NCI-H187 (cell line): ENCODE data around the gene LRP2BP.
A peak's percentile ranks its signal among the peaks of the same experiment; 100 is the strongest.

Source experiments
- DNase-seq, 2 experiments: peaks; one replicate each; lab custom pipeline; 2025; lab: John Stamatoyannopoulos, UW

The LRP2BP gene

DNA sequence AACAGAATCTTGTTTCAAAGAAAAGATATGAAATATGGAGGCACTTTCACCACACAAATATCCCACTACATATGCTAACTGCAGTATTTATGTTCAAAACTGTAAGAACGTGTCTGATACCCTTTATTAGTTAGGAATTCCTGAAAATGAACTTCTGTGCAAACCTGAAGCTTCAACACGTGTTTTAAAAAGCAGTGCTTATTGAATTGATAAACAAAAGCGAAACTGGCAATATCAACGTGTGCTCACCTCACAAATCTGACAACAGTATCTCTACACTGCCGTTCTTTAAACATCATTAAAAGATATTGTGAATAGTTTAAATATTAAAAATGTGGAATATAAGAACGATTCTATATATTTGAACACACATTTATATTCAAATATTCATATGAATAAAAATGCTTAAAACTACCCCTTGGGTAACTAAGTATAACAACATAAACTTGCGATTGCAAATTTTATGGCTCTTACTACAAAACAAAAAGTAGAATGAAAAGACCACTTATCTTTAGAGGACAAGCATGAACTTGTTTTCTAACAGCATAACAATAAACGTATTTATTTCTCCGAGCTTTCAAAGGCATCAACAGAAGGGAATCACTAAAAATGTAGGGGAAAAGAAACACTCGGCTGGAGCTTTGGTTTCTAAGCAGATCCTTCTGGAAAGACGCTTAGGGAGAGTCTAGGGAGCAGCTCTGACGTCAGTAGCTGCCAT is at the start of gene LRP2BP:
LRP2BP (minus strand) TSS at position 687 of the 718 bp plus-strand sequence. CDS start 17,738 bp downstream, outside the sequence.
- no peak for DNase-seq

DNA sequence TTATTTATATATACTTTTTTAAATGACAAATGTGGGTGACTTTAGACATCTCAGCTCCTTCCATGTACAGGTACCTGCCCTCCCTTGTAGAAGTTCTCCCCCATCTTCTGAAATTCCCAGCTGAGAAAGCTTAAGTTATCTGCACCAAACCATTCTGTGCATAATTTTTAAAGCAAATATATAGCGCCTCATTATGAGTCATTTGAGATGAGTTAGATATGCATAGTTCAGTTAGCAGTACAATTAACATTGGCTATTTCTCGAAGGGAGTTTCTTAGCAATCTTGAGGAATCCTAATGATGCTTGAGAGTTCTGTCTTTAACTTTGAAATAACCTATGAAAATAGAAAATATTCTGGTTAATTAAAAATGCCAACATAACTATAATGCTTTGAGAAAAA is 49.5 kb upstream of the LRP2BP start:
- no peak for DNase-seq

DNA sequence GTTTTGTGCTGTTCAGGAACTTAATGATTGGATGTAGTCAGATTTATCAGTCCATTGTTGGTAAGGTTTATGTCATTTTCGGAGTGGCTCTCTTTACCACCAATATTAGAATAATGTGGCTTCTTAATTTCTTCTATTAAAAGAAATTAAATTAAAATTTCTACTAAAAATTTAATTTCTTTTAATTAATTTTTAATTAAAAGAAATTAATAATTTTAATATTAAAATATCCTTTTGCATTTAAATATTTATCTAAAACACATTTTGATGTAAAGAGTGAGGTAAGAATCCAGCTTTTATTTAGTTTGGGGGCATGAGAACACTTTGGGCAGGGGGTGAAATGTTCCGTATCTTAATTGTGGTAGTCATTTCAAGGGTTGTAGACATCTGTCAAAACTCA is 45.8 kb upstream of the LRP2BP start:
- no peak for DNase-seq

DNA sequence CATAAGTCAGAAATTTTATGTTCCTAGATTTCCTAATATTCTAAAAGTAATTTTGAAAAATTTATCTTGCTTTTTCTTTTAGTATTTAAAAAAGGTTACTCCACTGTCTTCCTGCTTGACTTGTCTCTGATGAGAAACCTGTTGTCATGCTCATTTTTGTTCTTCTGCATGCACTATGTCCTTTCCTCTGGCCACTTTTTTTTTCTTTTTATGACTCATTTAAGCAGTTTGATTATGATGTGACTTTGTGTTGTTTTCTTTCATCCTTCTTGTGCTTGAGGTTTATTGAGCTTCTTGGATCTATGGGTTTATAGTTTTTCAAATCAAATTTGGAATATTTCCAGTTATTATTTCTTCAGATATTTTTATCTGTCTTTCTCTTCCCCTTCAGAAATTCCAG is 42.1 kb upstream of the LRP2BP start:
- DNase-seq: no peak

DNA sequence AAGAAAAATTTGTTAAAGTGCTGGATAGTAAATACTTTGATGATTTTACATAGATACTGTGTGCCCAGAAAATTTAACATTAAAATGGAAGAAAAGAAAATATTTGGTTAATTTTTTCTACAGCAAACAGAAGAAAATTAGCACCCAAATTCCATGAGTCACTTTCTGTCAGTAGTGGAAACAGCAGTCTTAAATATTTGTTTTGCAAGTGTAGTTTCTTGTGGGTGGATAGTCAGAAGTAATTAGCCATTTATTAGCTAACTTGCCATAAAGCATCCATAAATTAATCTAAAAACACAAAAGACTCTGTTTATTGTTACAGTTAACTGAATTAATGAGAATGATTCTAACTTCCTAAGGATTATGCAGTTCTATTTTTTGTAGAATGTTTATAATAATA is 39.7 kb upstream of the LRP2BP start:
- DNase-seq: no peak

DNA sequence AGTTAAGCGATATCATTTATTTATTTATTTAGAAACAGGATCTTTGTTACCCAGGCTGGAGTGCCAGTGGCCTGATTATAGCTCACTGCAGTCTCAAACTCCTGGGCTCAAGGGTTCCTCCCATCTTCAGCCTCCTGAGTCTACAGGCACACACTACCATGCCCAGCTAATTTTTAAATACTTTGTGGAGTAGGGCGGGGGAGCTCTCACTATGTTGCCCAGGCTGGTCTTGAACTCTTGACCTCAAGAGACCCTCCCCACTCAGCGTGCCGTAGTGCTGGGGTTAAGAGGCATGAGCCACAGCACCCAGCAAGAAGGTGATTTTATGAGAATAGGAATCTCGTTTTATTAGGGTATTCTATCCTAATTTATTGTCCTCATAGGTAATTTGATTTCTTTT is 33.9 kb upstream of the LRP2BP start:
- DNase-seq: no peak

DNA sequence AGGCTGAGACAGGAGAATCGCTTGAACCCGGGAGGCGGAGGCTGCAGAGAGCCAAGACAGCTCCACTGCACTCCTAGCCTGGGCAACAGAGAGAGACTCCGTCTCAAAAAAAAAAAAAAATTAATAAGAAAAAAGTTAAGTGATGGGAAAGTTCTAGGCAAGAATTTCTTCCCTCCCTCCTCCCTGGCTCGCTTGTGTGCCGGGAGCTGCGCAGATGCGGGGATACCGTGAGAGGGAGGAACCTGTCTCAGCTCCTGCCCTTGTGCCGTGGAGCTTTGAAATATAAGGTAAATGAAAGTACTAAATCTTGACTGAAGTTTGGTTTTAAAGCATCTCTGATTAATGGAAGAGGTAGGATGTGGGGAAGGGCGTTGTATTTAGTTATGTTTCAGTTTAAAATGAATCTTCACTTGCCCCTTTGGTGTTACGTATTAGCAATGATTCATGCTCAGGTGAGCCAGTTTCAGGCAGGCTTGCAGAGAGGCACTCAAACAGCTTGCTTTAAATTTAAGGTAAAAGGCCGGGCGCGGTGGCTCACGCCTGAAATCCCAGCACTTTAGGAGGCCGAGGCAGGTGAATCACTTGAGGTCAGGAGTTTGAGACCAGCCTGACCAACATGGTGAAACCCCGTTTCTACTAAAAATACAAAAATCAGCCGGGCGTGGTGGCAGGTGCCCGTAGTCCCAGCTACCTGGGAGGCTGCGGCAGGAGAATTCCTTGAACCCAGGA is 31.4 kb upstream of the LRP2BP start:
- no peak for DNase-seq

DNA sequence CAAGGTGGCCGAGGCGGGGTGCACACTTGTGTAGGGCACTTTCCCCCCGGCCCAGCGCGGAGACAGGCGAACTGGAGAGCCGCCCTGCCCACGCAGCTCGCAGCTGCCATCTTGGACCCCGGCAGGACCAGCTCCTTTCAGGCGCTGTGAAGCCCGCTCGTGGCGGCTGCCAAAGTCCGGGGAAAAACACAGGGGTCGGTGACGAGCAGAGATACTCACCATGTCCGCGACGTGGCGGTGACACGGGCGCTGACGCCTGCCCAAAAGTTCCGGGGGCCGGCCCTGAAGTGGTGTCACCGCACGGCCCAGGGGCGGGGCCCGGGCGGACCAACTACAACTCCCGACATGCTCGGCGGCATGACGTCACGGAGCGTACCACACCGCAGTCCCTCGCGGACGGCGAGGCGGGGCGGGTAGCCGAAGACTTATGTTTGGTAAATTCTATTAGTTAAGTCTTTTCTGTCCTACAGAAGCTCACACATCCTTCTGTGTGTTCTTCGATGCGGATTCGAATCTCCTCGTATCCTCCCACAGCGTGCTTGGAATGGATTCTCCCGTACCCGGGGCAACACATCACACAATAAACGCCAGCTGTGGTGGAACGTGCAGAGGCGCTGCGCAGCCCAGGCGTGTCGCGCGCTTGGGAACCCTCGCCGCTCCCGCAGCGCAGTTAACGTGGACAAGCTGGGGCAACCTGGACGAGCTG is 30.1 kb upstream of the LRP2BP start, which contains the start of gene UFSP2:
UFSP2 (minus strand) TSS at position 318 of the 706 bp plus-strand sequence; CDS start at position 222, 96 bp downstream.
- DNase-seq: peak; percentile 44 to 84

DNA sequence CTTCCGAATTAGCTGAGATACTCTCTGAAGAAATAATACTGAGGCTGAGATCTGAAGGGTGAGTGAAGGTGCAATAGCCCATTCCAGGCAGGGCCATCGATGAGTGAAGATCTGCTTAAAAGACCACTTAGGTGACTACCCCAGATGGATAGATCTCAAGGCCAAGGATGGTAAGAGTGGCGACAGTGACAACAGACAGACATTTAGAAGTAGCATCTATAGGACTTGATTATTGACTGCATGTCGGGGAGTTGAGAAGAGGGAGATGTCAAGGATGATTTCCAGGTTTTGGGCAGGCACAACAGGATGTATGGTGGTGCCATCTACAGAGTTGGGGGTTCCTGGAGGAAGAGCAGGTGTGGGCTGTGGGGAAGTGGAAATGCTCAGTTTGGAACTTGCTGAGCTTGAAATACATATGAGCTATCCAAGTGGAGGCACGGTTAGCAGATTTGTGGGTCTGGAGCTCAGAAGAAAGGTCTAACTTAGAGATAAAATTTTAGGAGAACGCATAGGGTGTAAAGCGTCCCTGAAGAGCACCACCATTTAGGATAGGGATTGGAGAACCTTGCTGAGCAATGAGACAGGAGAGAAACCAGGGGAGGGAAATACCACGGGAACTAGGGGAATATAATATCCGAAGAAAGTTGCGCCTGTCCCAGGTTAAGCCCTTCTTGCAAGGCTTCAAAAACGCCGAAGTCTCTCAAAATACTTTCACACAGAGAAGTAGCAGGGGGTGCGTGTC is 29.4 kb upstream of the LRP2BP start:
- no peak for DNase-seq

DNA sequence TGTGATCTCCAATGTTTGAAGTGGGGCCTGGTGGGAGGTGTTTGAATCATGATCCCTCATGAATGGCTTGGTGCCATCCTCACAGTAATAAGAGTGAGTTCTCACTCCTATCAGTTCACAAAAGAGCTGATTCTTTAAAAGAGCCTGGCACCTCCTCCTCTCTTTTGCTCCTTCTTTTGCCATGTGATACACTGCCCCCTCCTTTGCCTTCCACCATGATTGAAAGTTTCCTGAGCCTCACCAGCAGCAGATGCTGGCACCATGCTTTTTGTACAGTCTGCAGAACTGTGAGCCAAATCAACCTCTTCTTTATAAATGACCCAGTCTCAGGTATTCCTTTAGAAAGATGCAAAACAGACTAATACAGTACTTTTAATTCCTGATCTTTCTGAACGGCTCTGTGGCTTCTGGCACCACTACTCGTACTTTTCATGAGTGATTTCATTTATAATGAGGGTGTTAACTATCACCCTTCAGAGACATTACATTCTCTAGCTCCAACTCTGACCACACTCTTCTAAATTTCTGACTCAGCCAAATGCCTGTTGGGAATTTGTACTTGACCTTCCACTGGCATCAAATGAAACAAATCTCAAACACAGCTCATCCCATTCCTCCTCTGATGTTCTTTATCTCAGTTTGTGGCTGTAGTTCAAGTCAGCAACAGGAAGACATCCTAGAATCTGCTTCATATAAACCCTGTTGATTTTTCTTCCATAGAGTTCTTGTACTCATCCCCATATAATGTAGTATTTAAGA is 25.8 kb upstream of the LRP2BP start:
- DNase-seq: no peak

DNA sequence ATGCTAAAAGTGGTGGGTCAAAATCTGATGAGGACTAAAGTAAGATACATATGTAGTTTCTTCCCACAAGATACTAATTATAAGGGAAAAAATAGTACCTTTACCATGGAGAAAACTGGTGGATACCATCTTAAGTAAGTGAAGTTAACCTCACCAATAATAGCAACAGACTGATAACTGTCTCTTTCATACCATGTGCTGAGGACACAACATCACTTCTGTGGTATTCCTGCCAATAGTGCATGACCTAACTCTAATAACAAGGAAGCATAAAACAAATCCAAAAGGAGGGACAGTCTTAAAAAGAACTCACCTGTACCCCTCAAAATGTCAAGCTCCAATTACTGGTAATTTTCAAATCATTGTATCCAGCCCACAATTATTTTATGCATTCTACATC is 21.2 kb upstream of the LRP2BP start:
- no peak for DNase-seq

DNA sequence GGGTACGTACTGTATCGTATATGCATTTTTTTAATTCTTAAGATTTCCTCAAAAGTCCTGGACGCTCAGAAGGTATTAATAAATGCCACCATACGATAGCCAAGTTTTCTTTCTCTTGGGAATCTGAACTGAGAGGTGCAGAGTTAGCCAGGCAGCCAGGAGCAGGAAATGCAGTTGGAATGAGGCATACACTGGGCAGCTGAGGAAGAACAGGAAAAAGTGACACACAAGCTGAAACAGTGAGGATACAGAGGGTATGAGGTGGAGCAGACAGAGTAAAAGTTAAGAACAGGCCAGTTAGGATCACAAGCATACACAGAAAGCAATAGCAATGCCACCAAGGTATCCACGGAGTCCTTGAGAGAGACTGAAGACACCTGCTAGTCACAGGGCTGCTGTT is 16.7 kb upstream of the LRP2BP start:
- DNase-seq: no peak

DNA sequence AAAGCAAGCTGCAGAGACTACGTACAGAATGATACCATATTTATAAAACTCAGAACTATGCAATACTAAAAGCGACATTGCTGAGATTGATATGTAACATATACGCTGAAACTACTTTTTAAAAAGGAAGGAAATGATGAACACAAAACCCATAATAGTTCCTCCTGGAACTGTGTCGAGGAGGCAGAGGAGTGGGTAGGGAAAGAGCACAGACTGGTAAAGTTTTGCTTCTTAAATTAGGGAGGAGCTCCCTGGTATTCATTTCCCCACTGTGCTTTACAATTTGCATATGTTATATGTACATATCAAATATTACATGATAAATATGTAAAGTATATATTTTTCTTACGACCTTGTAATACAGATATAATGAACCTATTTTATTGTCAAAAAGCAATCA is 16.1 kb upstream of the LRP2BP start:
- no peak for DNase-seq

DNA sequence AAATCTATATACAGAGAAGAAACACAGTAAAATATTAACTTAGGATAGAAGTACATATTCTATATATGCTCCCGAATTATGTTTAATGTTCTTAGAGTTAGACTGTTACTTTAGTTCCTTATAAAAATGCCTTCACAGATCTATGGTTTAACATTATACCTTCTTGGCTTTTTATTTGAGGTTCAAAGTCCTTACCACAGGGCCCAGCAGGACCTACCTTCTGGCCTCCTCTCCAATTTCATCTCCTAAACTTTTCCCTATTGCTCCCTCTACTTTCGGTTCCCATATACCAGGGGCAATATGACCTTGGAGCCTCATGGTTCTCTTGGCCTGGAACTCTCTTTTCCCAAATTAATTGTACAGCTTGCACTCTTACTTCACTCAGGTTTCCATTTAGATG is 12.7 kb upstream of the LRP2BP start:
- DNase-seq: no peak

DNA sequence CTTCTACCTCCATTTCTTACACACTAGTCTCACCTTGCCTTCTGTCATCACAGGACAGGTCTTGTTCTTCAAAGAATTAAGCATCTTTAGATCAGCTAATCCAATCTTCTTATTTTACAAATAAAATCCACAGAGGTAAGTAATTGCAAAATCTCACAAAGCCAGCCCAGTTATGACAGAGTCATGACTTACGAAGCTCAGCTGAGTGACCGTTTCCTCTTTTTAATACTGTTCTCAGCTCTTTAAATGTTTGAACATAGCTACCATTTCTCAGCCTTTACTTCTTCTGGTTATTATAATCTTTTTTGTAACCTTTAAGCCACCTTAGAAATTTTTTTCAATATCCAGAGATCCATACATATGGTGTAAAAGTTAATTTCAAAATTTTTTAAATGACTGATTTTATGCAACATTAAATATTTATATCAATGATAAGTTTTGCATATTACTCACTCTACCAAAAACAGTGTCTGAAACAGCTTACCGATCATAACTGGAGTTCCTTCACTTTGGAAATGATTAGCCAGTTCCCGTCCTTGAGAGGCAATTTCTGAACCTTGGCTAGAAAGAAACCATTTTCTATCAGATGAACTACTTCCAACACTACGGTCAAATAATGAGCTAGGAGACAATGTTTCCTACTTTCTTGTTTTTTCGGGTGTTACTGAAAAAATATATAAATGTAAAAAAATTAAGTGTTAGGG is 9.7 kb upstream of the LRP2BP start:
- DNase-seq: no peak

DNA sequence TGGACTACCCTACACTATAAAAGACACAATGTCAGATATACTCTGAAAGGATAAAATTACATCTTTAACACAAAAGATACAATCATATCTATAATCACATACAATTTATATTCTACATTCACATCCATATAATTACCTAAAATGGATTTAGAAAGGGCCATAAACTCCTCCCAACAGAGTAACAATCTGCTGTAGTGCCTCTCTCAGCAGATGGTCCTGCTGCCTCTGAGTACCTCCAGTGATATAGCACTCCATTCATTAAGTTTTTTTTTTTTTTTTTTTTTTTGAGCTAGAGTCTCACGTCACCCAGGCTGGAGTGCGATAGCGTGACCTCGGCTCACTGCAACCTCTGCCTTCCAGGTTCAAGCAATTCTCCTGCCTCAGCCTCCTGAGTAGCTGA is 8.3 kb upstream of the LRP2BP start:
- DNase-seq: no peak

DNA sequence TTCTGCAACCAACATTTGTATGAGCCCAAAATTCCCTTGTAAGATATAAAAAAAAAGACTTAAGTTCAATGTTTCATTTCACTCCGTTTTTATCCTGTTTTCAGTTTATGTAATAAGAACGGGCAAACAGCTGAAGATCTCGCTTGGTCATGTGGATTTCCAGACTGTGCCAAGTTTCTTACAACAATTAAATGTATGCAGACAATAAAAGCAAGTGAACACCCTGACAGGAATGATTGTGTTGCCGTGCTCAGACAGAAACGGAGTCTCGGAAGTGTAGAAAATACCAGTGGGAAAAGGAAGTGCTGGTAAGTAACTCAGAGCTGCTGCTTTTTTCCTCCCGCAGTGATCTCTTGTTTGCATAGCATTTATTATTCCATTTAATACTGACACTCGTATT is 3.7 kb upstream of the LRP2BP start:
- DNase-seq: no peak

DNA sequence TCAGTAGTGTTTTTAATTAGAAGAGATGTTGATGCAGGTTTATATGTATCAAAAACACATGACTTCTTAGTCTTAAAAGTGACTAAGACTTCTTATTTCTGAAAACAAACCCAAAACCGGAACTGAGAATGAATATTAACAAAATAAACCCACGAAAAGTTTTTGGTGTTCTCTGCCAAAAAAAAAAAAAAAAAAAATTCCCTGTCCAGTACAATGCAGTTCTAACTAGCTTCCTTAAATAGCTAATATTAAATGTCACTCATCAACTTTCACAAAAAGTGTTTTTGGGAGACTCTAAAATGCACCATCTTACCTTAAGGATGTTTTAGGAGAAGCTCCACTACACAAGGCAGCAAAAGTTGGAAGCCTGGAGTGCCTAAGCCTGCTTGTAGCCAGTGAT is 2.9 kb upstream of the LRP2BP start:
- DNase-seq: no peak

DNA sequence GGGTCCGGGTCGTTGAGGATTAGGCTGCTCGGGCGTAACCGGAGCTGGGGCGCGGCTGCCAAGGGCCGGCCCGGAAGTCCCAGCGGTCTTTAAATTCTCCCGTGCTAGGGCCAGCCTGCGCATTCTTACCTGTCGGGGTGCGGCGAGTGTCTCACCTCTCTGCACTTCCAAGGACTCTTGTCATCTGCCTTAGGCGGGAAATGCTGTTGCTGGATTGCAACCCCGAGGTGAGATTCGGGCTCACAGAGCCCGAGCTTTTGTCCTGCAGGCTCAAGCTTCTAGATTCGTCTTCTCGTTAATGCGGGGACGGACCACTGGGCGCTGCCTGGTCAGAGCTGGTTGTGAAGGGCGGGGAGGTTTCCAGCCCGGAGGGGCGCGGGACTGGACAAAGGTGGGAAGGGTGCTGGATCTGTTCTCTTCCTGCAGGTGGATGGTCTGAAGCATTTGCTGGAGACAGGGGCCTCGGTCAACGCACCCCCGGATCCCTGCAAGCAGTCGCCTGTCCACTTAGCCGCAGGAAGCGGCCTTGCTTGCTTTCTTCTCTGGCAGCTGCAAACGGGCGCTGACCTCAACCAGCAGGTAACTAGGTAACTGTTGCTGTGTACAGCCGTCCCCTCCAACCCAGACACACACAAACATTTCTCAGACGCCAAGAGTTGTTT is 1.1 kb upstream of the LRP2BP start, which contains the start of gene ANKRD37:
ANKRD37 (plus strand) TSS at position 118 of the 662 bp plus-strand sequence; CDS start at position 201, 83 bp downstream.
- DNase-seq: no peak
